Testis (tissue), 2 donors: Measurements from ENCODE around the gene LBP.

Experiments
- POLR2A ChIP-seq: fragments of 450-650 bp; IDR thresholded peaks from one replicate; pipeline ENCODE4 v1.6.1; 2017; ENCODE audit warnings: antibody characterized with exemption, mild to moderate bottlenecking, moderate library complexity
- TF ChIP-seq, protein P1 (sequence below), 3 experiments: fragments of 450-650 bp in 2 of 3; fragments of 200-600 bp in 1 of 3; sonication (generic) in 1 of 3; IDR thresholded peaks; one replicate each; pipeline ENCODE4 v1.5.1; 2016 to 2019; ENCODE audit warnings: antibody characterized with exemption in 3 of 3, mild to moderate bottlenecking in 2 of 3, moderate library complexity in 1 of 3

GRCh38 chr20:38383147-38383546, 36.9 kb downstream of the LBP start:
- TF ChIP-seq, protein P1, sequence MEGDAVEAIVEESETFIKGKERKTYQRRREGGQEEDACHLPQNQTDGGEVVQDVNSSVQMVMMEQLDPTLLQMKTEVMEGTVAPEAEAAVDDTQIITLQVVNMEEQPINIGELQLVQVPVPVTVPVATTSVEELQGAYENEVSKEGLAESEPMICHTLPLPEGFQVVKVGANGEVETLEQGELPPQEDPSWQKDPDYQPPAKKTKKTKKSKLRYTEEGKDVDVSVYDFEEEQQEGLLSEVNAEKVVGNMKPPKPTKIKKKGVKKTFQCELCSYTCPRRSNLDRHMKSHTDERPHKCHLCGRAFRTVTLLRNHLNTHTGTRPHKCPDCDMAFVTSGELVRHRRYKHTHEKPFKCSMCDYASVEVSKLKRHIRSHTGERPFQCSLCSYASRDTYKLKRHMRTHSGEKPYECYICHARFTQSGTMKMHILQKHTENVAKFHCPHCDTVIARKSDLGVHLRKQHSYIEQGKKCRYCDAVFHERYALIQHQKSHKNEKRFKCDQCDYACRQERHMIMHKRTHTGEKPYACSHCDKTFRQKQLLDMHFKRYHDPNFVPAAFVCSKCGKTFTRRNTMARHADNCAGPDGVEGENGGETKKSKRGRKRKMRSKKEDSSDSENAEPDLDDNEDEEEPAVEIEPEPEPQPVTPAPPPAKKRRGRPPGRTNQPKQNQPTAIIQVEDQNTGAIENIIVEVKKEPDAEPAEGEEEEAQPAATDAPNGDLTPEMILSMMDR (IDR thresholded peaks at IDR 0.05) = no peak
- no peak for TF ChIP-seq POLR2A
